Astrocyte of the cerebellum (primary cell): ENCODE data around the gene PMM2.

Experiments used
- DNase-seq: peaks from one replicate; pipeline ENCODE4 v3.0.0-alpha.2; 2011; ENCODE audit warnings: low read depth
- H3K4me3 ChIP-seq: 2 replicates; pipeline ENCODE4 v1.5.1; 2011; ENCODE audit warnings: mild to moderate bottlenecking, low read depth, low read length, moderate library complexity
- CTCF ChIP-seq: IDR thresholded peaks from 2 replicates; pipeline ENCODE4 v1.5.1; 2012; ENCODE audit warnings: low read length, low read depth, moderate library complexity, mild to moderate bottlenecking; ENCODE audit errors: missing control alignments
- in situ Hi-C: cut with HindIII; loops from 2 replicates; pipeline ENCODE4 v1.10.0; 2017; ENCODE audit warnings: low sequenced_read_pairs

Gene PMM2

GRCh38 chr16:8758022-8758421, 39.6 kb upstream of the PMM2 start:
- no peak overlapping the region for H3K4me3 ChIP-seq
- no peak for TF ChIP-seq CTCF
- in situ Hi-C loops: no loop called here

GRCh38 chr16:8760021-8760420, 37.6 kb upstream of the PMM2 start:
- no peak for DNase-seq
- no peak for TF ChIP-seq CTCF
- in situ Hi-C loops: no loop called here
- no peak overlapping the region for H3K4me3 ChIP-seq

More at GRCh38 chr16:8758022-8758421, 39.6 kb upstream of the PMM2 start:
- DNase-seq: no peak

GRCh38 chr16:8761078-8761477, 36.6 kb upstream of the PMM2 start:
- H3K4me3 ChIP-seq: no peak overlapping the region
- DNase-seq: no peak
- in situ Hi-C loops: no loop called here
- no peak for TF ChIP-seq CTCF

GRCh38 chr16:8762254-8762653, 35.4 kb upstream of the PMM2 start:
- H3K4me3 ChIP-seq: no peak overlapping the region
- in situ Hi-C loops: no loop called here
- no peak for DNase-seq
- no peak for TF ChIP-seq CTCF

- no peak for TF ChIP-seq CTCF
- DNase-seq: no peak
- in situ Hi-C loops: no loop called here
- no peak overlapping the region for H3K4me3 ChIP-seq
Observed at GRCh38 chr16:8763083-8763482, 34.6 kb upstream of the PMM2 start.

GRCh38 chr16:8763899-8764298, 33.7 kb upstream of the PMM2 start:
- DNase-seq: no peak
- TF ChIP-seq CTCF: no peak
- H3K4me3 ChIP-seq: no peak overlapping the region
- in situ Hi-C loops: no loop called here
